Activated B cell treated with CpG ODN at 0.5 μM for 24 hours (primary cell): ENCODE measurements around the gene VPS51. TPM values are rescaled to one million over a fixed set of nuclear protein-coding genes. Genes with fewer than 3 reads are reported as not detected.

ENCODE experiments used
- ATAC-seq: fragments of 200-7000 bp; cut with Tn5 transposase; one replicate; pipeline ENCODE4 v1.10.0; 2021; ENCODE audit warnings: low read depth, mild to moderate bottlenecking, moderate library complexity
- CTCF ChIA-PET: fragments of 350-600 bp; sonication (Branson Sonifier 250); formaldehyde crosslinking; loops from one replicate; lab custom pipeline; 2021; ENCODE audit warnings: antibody characterized with exemption; lab: Charles Lee
- POLR2A ChIA-PET: fragments of 350-600 bp; sonication (Branson Sonifier 250); formaldehyde crosslinking; loops from one replicate; lab custom pipeline; 2021; ENCODE audit warnings: antibody characterized with exemption; lab: Charles Lee
- DNase-seq: peaks from one replicate; pipeline ENCODE4 v3.0.0; 2022
- H3K27ac Mint-ChIP-seq: one replicate; pipeline ENCODE4 v1.8.0; 2020; ENCODE audit warnings: mixed read lengths
- H3K27me3 Mint-ChIP-seq: one replicate; pipeline ENCODE4 v1.8.0; 2021; ENCODE audit warnings: mixed read lengths
- H3K36me3 Mint-ChIP-seq: one replicate; pipeline ENCODE4 v1.8.0; 2021; ENCODE audit warnings: low read depth, mixed read lengths
- H3K4me1 Mint-ChIP-seq: one replicate; pipeline ENCODE4 v1.8.0; 2021; ENCODE audit warnings: mixed read lengths
- H3K4me3 Mint-ChIP-seq: one replicate; pipeline ENCODE4 v1.8.0; 2020; ENCODE audit warnings: mild to moderate bottlenecking, mixed read lengths
- H3K9me3 Mint-ChIP-seq: one replicate; pipeline ENCODE4 v1.8.0; 2020; ENCODE audit warnings: mixed read lengths
- intact Hi-C: fragments of 100-400 bp; cut with micrococcal nuclease; formaldehyde crosslinking; loops from one replicate; pipeline ENCODE4 v1.15.1; 2024
- total RNA-seq: library from RNA; stranded (reverse); gene quantifications from 2 replicates; pipeline ENCODE4 v1.2.3, GENCODE V29; 2022
- TF ChIP-seq, protein P1 (sequence below): fragments of 200-600 bp; IDR thresholded peaks from one replicate; pipeline ENCODE4 v1.8.0; 2022; ENCODE audit warnings: antibody characterized with exemption, mild to moderate bottlenecking

The VPS51 gene
- total RNA-seq, 1 donor from 2014 or later = 243 TPM

DNA sequence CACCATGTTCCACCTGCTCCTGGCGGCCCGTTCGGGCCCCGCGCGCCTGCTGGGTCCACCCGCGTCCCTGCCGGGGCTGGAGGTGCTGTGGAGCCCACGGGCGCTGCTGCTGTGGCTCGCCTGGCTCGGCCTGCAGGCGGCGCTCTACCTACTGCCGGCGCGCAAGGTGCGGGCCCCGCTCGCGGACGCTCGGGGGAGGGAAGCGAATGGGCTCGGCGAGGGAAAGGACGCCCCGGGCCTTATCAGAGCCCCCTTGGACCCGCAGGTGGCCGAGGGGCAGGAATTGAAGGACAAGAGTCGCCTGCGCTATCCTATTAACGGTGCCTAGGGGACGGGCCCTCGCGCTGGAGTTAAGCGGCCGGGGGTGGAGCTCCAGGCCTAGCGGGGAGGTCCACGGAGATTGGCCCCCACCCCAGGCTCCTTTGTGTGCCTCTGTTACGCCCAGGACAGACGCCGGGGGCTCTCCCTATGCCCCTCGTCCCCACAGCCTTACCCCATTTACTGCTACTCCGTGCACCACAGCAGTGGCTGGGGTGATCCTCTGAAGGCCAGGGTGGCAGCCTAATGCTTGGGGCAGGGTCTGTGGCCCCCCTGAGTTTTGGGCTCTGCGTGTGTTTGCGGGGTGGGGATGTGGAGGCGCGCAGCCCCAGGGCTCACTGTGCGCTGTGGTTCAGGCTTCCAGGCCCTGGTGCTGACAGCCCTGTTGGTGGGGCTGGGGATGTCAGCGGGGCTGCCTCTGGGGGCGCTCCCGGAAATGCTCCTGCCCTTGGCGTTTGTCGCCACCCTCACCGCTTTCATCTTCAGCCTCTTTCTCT, 16.7 kb downstream of the VPS51 start:
- Mint-ChIP-seq H3K9me3 (no peaks in the 10 kb centered on the region), H3K27me3 (no peaks in the 10 kb centered on the region), H3K36me3 (peaks cover 29% of the 10 kb centered on the region), H3K27ac (peak overlapping the region; percentile 76), H3K4me1 (peaks cover 54% of the 10 kb centered on the region), H3K4me3 (peak overlapping the region; percentile 89)
- TF ChIP-seq, protein P1, sequence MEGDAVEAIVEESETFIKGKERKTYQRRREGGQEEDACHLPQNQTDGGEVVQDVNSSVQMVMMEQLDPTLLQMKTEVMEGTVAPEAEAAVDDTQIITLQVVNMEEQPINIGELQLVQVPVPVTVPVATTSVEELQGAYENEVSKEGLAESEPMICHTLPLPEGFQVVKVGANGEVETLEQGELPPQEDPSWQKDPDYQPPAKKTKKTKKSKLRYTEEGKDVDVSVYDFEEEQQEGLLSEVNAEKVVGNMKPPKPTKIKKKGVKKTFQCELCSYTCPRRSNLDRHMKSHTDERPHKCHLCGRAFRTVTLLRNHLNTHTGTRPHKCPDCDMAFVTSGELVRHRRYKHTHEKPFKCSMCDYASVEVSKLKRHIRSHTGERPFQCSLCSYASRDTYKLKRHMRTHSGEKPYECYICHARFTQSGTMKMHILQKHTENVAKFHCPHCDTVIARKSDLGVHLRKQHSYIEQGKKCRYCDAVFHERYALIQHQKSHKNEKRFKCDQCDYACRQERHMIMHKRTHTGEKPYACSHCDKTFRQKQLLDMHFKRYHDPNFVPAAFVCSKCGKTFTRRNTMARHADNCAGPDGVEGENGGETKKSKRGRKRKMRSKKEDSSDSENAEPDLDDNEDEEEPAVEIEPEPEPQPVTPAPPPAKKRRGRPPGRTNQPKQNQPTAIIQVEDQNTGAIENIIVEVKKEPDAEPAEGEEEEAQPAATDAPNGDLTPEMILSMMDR = peak; percentile 29
- ATAC-seq (peak; percentile 43), DNase-seq (peak; percentile 75)
- intact Hi-C loops = loop anchor here (5.0 kb wide), 1 partner anchor 400 kb away; no protein-coding TSS in a partner anchor
- ChIA-PET POLR2A (interaction anchor here (0.6 to 15.3 kb wide), 14 partner anchors 9 to 746 kb away, joined by 3 to 546 read pairs (median 4); partner anchors contain the start of genes CAPN1, CDC42EP2, CFL1 and FAU), CTCF (interaction anchor here (0.7 to 4.2 kb wide), 9 partner anchors 9 to 217 kb away, joined by 3 to 48 read pairs (median 5); partner anchors contain the start of genes ARL2, CAPN1, CDC42EP2 and FAU)

DNA sequence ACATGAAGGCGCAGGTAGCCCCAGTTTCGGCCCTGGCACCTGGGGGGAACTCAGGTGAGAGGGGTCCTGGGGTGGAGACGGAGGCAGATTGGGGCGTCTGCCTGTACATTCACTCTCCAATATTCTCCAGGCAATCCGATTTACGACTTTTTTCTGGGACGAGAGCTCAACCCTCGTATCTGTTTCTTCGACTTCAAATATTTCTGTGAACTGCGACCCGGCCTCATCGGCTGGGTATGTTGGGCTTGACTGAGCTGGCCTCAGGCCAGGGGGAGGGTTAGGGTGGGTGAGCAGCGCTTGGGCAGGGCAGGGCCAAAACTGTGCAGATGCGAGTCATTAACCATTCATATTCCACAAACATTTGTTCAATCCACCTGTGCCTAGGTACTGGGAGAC, 17.3 kb downstream of the VPS51 start:
- peaks cover 60% of the 10 kb centered on the region for H3K4me1 Mint-ChIP-seq
- CTCF ChIA-PET = interaction anchor here (0.7 to 4.2 kb wide), 6 partner anchors 8 to 216 kb away, joined by 3 to 48 read pairs (median 4); partner anchors contain the start of genes CAPN1, FAU and MRPL49
- intact Hi-C loops = loop anchor here (5.0 kb wide), 1 partner anchor 399 kb away; no protein-coding TSS in a partner anchor
- TF ChIP-seq, protein P1 = no peak
- H3K4me3 Mint-ChIP-seq = peak overlapping the region; percentile 89
- H3K36me3 Mint-ChIP-seq = peaks cover 30% of the 10 kb centered on the region
- no peak for DNase-seq
- peak overlapping the region; percentile 76 for H3K27ac Mint-ChIP-seq
- POLR2A ChIA-PET = interaction anchor here (0.6 to 15.3 kb wide), 6 partner anchors 8 to 88 kb away, joined by 3 to 546 read pairs (median 33); partner anchors contain the start of genes CAPN1, FAU, MRPL49 and SYVN1
- no peak for ATAC-seq
- no peaks in the 10 kb centered on the region for H3K27me3 Mint-ChIP-seq
- H3K9me3 Mint-ChIP-seq = no peaks in the 10 kb centered on the region

DNA sequence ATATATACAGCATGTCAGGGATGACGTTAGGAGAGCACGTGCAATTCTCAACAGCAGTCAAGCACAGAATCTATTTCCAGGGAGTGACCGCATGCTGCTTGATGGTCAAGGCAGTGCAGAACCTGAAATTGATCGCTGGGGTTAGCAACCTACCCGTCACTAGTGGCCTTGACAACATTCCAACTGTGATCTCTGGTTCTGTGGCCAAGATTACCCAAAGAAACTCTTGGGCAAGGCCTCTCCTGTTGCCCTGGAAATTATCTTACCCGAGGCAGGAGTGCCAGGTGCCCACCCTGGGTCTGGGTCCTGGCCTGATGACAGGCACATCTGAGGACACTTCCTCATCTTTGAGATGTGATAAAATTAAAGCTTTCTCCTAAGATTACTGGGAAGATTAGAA, 17.8 kb downstream of the VPS51 start:
- CTCF ChIA-PET = interaction anchor here (1.2 to 4.2 kb wide), 3 partner anchors 8 to 151 kb away, joined by 3 to 27 read pairs (median 4); partner anchors contain the start of genes FAU and MRPL49
- POLR2A ChIA-PET = interaction anchor here (1.3 to 15.3 kb wide), 4 partner anchors 8 to 266 kb away, joined by 3 to 546 read pairs (median 44); partner anchors contain the start of genes FAU, MRPL49 and SYVN1
- no peaks in the 10 kb centered on the region for H3K9me3 Mint-ChIP-seq
- intact Hi-C loops = loop anchor here (5.0 kb wide), 1 partner anchor 398 kb away; no protein-coding TSS in a partner anchor
- peaks cover 34% of the 10 kb centered on the region for H3K36me3 Mint-ChIP-seq
- ATAC-seq (no peak), DNase-seq (no peak)
- peaks cover 64% of the 10 kb centered on the region for H3K4me1 Mint-ChIP-seq
- TF ChIP-seq, protein P1 = no peak
- no peaks in the 10 kb centered on the region for H3K27me3 Mint-ChIP-seq
- peak overlapping the region; percentile 89 for H3K4me3 Mint-ChIP-seq
- peak overlapping the region; percentile 53 for H3K27ac Mint-ChIP-seq

DNA sequence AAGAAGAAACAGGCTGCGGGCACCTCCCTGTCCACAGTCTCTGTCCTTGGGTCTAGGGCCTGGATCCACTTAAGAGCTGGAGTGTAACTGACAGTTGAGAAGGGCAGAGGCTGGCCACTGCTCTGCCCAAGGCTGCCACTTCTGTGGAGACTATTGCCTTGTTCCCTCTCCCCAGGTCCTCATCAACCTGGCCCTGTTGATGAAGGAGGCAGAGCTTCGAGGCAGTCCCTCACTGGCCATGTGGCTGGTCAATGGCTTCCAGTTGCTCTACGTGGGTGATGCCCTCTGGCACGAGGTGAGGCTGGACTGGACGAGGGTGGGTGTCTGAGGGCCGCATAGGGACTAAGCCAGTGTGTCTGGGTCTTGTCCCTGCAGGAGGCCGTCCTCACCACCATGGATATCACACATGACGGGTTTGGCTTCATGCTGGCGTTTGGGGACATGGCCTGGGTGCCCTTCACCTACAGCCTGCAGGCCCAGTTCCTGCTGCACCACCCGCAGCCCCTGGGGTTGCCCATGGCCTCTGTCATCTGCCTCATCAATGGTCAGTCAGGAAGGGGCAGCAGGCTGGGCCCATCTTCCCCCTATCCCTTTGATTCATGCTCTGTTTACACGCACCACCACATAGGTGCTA, 18.6 kb downstream of the VPS51 start:
- POLR2A ChIA-PET = interaction anchor here (0.6 to 15.3 kb wide), 4 partner anchors 17 to 778 kb away, joined by 3 to 546 read pairs (median 4); partner anchors contain the start of gene SYVN1
- no peak overlapping the region for H3K4me3 Mint-ChIP-seq
- intact Hi-C loops = loop anchor here (5.0 kb wide), 1 partner anchor 398 kb away; no protein-coding TSS in a partner anchor
- H3K27me3 Mint-ChIP-seq = no peaks in the 10 kb centered on the region
- CTCF ChIA-PET = interaction anchor here (1.2 kb wide), 1 partner anchor 66 kb away, joined by 4 read pairs; no protein-coding TSS in a partner anchor
- no peak for DNase-seq
- TF ChIP-seq, protein P1 = no peak
- no peak for ATAC-seq
- peaks cover 36% of the 10 kb centered on the region for H3K36me3 Mint-ChIP-seq
- peak overlapping the region; percentile 53 for H3K27ac Mint-ChIP-seq
- no peaks in the 10 kb centered on the region for H3K9me3 Mint-ChIP-seq
- H3K4me1 Mint-ChIP-seq = peaks cover 70% of the 10 kb centered on the region
